Activated CD4-positive, CD25-positive, alpha-beta regulatory T cell treated with anti-CD3 and anti-CD28 coated beads, Interleukin-2, amount 50 U/mL, for 16 hours (primary cell): ENCODE data around the gene EXOC6B.

Experiments used
- DNase-seq: peaks from one replicate; pipeline ENCODE4 v3.0.0-alpha.2; 2020; ENCODE audit warnings: low read depth, low spot score

Gene EXOC6B

GRCh38 chr2:72793798-72794440, 31.9 kb downstream of the EXOC6B start:
- no peak for DNase-seq

GRCh38 chr2:72789241-72789640, 36.6 kb downstream of the EXOC6B start:
- no peak for DNase-seq

- no peak for DNase-seq
Observed at GRCh38 chr2:72788756-72789155, 37.1 kb downstream of the EXOC6B start.

GRCh38 chr2:72785517-72785916, 40.3 kb downstream of the EXOC6B start:
- no peak for DNase-seq

- DNase-seq: no peak
Observed at GRCh38 chr2:72782520-72782919, 43.3 kb downstream of the EXOC6B start.

GRCh38 chr2:72781480-72781879, 44.4 kb downstream of the EXOC6B start:
- no peak for DNase-seq

- no peak for DNase-seq
Observed at GRCh38 chr2:72780477-72780876, 45.4 kb downstream of the EXOC6B start.

- DNase-seq: no peak
Observed at GRCh38 chr2:72779495-72779894, 46.3 kb downstream of the EXOC6B start.

- DNase-seq: no peak
Observed at GRCh38 chr2:72778410-72778809, 47.4 kb downstream of the EXOC6B start.

- DNase-seq: peak; percentile 50
Observed at GRCh38 chr2:72770879-72771461, 54.9 kb downstream of the EXOC6B start.

GRCh38 chr2:72765997-72766609, 59.7 kb downstream of the EXOC6B start:
- no peak for DNase-seq

- no peak for DNase-seq
Observed at GRCh38 chr2:72762276-72762675, 63.6 kb downstream of the EXOC6B start.

- DNase-seq: no peak
Observed at GRCh38 chr2:72759755-72760154, 66.1 kb downstream of the EXOC6B start.

- DNase-seq: no peak
Observed at GRCh38 chr2:72757177-72757775, 68.6 kb downstream of the EXOC6B start.

GRCh38 chr2:72755647-72756423, 70.0 kb downstream of the EXOC6B start:
- DNase-seq: no peak

- DNase-seq: no peak
Observed at GRCh38 chr2:72754628-72755320, 71.1 kb downstream of the EXOC6B start.

- DNase-seq: no peak
Observed at GRCh38 chr2:72750977-72751639, 74.7 kb downstream of the EXOC6B start.

- DNase-seq: no peak
Observed at GRCh38 chr2:72750466-72750865, 75.4 kb downstream of the EXOC6B start.

- DNase-seq: no peak
Observed at GRCh38 chr2:72747344-72747743, 78.5 kb downstream of the EXOC6B start.

GRCh38 chr2:72745679-72746368, 80.0 kb downstream of the EXOC6B start:
- no peak for DNase-seq
